Stimulated activated CD4-positive, alpha-beta T cell treated with anti-CD3 and anti-CD28 coated beads, Interleukin-15, amount 100 ng/mL, for 48 hours (primary cell): ENCODE measurements around the gene LIPJ.

Experiments used
- DNase-seq, 2 donors: peaks; one replicate each; pipeline ENCODE4 v3.0.0-alpha.2; 2020; ENCODE audit warnings: low read depth in 2 of 2

LIPJ gene

GRCh38 chr10:88594482-88594881 lies 7.9 kb downstream of the LIPJ start:
- DNase-seq, result no peak

DNA sequence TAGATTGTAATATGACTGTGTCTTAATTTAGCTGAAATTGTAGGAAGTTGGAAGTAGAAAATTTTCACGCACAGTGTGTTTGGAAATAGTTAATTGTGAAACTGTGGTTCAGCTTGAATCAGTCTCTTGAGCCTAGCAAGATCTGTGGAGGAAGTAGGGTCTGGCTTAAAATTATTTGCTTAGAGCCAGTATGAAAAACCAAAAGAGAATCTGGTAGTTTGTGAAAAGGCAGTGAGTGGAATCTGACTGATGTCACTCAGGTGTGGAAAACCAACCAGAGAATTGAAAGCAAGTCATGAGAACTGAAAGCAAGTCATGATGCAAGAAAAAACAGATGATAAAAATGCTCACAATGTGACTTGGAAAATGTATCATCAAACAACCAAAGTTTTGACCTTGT lies 11.5 kb downstream of the LIPJ start:
- DNase-seq, result no peak

DNA sequence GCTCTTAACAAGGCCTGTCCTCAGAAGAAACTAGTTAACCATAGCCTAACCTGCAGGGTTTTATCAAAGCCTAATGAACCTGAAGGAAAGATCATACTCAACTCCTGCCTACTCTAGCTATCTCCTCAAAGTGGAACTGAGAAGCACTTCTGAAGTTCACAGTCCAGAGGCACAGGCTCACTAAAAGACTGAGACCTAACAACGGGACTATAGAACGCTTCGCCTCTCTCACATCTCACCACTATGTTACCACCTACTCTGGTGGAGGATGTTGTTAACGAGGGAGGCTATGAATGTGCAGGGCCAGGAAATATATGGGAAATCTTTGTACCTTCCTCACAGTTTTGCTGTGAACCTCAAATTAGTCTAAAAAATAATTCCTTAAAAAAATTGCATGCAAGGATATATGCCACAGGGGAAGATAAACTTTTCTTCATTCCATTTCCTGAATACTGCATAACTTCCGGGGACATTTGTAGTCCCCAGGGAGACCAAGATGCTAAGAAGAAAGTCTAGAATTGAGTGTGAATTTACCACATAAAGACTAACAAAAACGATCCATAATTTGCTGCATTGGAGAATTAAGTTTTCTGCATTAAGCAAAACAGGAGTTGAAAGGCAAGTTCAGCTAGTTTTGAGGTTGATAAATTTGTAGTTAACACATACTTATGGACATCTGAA lies 21.6 kb downstream of the LIPJ start:
- no peak for DNase-seq

DNA sequence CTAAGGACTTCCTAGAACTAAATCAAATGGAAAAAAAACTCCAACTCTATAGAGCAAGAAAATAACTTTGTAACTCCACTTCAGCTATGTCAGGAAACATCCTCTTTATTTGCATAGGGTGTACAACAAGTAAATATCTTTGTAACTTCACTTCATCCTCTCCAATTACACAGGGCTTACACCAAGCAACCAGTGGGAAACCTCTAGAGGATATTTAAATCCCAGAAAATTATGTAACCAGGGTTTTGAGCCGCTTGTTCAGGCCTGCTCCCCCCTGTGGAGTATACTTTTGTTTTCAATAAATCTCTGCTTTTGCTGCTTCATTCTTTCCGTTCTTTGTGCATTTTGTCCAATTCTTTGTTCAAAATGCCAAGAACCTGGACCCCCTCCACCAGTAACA lies 22.2 kb downstream of the LIPJ start:
- DNase-seq, result no peak

- no peak for DNase-seq
Observed at GRCh38 chr10:88616250-88616977, 29.9 kb downstream of the LIPJ start.

DNA sequence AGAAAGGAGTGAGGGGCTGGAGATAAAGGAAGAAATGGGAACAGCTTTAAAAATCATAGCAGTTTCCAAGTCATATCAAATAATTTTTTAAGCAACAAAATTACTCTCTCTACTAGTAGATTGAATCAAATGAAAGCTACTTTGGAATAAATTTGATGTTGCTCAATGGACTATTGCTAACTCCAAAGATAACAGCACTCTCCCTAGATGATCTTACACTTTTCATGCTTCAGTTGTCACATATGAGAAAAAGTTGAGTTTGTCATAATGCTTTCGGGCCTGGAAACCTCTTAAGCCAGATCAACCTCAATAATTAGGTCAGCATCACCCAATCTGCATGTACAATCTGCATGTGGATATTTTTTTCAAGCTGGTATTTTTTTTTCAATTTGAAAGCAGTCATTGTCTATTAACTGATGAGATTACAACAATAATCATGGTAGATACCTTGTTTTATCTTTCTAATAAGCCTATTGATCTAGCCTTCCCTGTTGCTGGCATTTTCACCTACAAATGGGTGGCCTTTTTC lies 31.3 kb downstream of the LIPJ start:
- no peak for DNase-seq

DNA sequence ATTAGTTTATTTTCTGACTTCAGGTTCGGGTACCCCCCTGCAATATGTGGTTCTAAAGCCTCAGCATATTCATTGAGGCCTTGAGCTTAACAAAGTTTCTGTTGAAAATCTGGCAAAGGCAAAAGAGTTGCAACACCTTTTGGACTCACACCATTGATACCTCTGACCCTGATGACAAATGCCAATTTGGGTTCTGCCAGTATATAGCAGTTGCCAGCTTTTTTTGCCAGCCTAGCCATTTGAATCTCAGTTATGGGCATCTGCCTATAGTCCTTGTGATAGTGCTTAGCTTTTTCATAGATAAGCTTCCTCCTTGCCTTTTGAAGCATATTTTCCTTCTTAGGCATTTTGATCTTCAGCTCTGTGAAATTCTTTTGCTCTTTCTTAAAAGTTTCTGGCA lies 31.9 kb downstream of the LIPJ start:
- no peak for DNase-seq

DNA sequence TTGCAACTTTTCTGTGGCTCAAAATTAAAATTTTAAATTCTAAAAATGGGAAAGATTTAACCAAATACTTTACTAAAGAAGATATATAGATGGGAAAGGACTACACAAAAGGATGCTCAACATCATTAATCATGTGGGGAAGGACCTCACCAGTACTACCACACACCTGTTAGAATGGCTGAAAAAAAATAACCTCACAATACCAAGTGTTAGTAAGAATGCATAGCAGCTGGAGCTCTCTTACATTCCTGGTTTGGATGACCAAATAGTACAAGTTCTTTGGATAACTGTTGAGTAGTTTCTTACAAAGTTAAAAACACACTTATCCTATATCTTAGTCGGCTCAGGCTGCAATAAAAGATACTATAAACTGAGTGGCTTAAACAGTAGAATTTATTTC lies 33.9 kb downstream of the LIPJ start:
- no peak for DNase-seq

DNA sequence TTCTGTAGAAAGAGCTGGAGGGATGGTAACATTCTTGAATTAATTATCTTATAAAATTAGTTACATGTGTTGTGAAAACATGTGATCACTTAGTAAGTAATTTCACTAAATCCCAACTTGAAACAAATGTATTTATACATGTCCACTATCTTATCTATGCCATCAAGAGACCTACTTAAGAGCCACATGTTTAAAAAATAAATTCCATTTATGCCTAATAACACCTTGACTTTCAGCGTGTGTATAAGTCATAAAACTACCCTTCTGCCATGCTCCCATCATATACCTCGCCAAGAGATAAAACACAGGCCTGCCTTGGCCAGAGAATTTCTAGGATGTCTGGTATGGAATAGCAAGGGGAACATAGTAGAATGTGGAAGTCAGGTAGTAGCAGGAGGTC lies 37.3 kb downstream of the LIPJ start:
- DNase-seq, result no peak

DNA sequence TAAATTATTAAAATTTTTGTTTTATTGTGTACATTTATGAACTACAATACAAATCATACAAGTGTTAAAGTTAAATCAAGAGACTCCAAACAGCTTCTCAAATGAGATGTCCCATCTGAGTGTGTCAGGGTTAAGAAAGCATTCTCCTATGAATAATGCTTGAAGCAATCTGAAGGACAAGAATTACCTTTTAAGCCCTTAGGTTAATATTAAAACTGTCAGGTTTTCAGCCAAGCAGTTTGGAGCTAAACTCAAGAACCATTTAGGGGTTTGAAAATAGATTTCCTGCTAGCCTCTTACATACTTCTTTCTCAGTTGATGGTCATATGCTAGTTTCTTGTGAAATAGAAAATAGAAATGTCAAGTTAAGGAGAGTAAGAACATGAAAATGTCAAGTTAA lies 38.3 kb downstream of the LIPJ start:
- DNase-seq, result no peak

DNA sequence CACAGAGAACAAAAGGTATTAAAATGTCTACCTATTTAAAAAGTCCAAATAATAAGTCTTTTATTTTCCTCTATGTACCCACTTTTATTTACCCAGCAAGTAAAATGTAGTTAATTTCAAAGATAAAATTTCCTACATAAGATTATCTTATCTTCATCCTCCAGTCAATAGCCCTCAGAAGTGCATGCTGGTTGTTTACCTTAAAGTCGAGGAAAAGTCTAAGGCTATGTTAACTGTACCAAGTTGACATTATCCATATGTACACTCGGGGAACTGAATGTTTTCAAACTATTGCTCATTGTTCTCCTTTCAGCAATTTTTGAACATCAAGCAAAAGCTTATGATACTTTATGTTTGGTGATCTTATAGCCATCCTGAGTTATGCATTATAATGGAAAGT lies 53.6 kb downstream of the LIPJ start:
- no peak for DNase-seq

DNA sequence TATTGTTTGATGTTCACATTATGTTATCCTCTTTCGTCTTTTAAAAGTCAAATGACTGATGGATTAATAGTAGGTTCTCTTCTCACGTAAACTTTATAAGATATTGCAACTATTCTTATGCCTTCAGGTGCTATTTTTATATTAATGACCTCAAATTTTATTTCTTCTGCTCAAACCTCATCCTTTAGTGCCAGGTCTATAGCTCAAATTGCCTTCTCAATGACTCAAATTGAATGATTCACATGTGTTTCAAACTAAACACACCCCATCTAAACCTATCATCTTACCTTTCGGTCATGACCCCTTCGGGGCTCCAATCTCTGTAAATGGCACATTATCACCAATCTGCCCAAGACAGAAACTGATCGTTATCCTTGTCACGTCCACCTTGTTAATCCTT lies 55.6 kb downstream of the LIPJ start:
- DNase-seq, result no peak

DNA sequence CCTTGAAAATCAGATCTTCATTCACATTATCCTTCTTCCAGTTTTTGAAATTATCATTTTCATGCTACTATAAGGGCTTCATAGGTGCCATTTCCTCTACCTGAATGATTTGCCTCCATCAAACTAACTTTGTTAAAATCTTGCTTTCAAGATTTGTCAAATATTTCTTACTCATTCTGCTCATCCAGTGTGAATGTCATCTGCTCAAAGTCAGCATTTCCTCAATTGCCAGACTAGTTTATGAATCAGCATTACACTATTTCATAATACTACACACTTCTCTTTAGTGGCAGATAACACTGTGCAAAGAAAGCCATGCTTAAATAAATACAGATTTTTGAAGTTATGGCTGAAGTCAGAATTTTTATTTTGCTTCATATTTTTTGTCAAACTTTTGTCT lies 56.4 kb downstream of the LIPJ start:
- no peak for DNase-seq

DNA sequence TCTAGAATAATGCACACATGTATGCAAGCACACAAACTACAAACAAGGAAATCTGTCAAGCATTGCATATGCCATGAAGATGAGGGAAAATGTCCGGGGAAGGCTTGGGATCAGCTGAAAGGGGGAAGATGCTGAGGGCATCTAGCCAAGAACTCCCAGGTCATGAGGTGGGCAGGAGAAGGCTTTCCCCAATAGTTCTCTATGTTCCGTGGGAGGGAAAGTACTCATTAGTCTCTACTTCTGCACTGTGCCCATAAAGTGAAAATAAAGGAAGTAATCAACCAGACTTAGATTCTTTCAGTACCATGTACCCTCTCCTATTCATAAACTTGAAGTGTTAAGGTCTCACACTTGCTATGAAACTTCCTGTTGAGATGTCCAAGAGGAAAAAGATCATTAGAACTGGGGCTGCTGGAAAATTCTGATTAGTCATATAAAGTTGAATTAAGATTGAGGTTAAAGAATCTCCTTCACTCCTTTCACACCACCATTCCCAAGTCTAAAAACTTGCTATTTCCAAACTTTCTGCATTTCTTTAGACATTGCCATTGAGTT lies 60.6 kb downstream of the LIPJ start:
- DNase-seq, result no peak

DNA sequence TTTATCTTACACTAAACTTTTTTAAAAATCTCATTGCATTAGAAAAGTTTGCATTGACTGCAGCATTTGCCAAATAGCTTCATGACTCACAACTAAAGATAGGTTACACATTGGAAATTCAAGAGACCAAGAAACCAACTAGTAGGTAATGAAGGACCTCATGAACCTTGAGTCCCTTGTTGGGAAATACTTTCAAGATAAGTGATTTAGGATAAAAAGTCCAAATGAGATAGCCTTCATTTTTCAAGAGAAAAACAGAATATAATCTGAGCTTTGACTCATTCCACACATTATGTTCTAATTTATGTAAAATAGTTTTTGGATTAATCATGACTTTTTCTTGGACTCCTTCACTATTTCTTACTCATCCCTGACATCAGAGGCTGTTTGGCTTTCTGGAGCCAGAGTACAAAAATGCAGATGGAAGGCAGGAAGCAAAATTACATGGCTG lies 64.6 kb downstream of the LIPJ start:
- DNase-seq, result no peak

GRCh38 chr10:88652616-88653015 lies 66.1 kb downstream of the LIPJ start:
- DNase-seq, result no peak
